Upper lobe of right lung (tissue), 1 donor: ENCODE measurements around the gene ARGFX. TPM values are rescaled to one million over a fixed set of nuclear protein-coding genes. Genes with fewer than 3 reads are reported as not detected.

Experiments used
- ATAC-seq: fragments of 200-7000 bp; cut with Tn5 transposase; one replicate; pipeline ENCODE4 v1.9.1; 2020; ENCODE audit warnings: mild to moderate bottlenecking, moderate library complexity
- DNase-seq: peaks from one replicate; pipeline ENCODE4 v3.0.0-alpha.2; 2020
- H3K27ac ChIP-seq: fragments of 200-600 bp; one replicate; pipeline ENCODE4 v1.8.0; 2022
- H3K27me3 ChIP-seq: fragments of 200-600 bp; one replicate; pipeline ENCODE4 v1.8.0; 2022; ENCODE audit warnings: mild to moderate bottlenecking
- H3K36me3 ChIP-seq: fragments of 200-600 bp; one replicate; pipeline ENCODE4 v1.8.0; 2022
- H3K4me1 ChIP-seq: fragments of 200-600 bp; one replicate; pipeline ENCODE4 v1.8.0; 2022
- H3K4me3 ChIP-seq: fragments of 200-600 bp; one replicate; pipeline ENCODE4 v1.8.0; 2022; ENCODE audit warnings: mild to moderate bottlenecking
- H3K9me3 ChIP-seq: fragments of 200-600 bp; one replicate; pipeline ENCODE4 v1.8.0; 2022
- CTCF ChIP-seq: fragments of 200-600 bp; IDR thresholded peaks from one replicate; pipeline ENCODE4 v1.8.0; 2022; ENCODE audit warnings: antibody characterized with exemption
- intact Hi-C: fragments of 100-400 bp; cut with DNase I; formaldehyde crosslinking; loops from one replicate; pipeline ENCODE4 v1.11.0; 2022
- total RNA-seq: library from RNA; stranded (reverse); fragmentation: NEBNext Ultra II Directional; extraction: Animal tissue kit (Norgen Biotek cat#: 25700); gene quantifications from one replicate; pipeline ENCODE4 v1.2.1, GENCODE V29; 2021
- donor health status: DM: no; HTN: yes; CAD: no; lungs with severe emphysema.

ARGFX gene
- total RNA-seq, 1 donor from 2014 or later, result not detected

GRCh38 chr3:121557426-121557934, 10.3 kb upstream of the ARGFX start:
- H3K27me3 ChIP-seq, result no peaks in the 10 kb centered on the region
- DNase-seq (no peak), ATAC-seq (no peak)
- H3K4me3 ChIP-seq, result no peak overlapping the region
- no peaks in the 10 kb centered on the region for H3K36me3 ChIP-seq
- no peaks in the 10 kb centered on the region for H3K4me1 ChIP-seq
- H3K9me3 ChIP-seq, result no peaks in the 10 kb centered on the region
- H3K27ac ChIP-seq, result no peak overlapping the region
- no peak for TF ChIP-seq CTCF
- intact Hi-C loops, result no loop called here

- DNase-seq (no peak), ATAC-seq (no peak)
- H3K4me3 ChIP-seq, result no peak overlapping the region
- TF ChIP-seq CTCF, result no peak
- H3K27ac ChIP-seq, result no peak overlapping the region
- no peaks in the 10 kb centered on the region for H3K9me3 ChIP-seq
- no peaks in the 10 kb centered on the region for H3K27me3 ChIP-seq
- intact Hi-C loops, result no loop called here
- H3K4me1 ChIP-seq, result no peaks in the 10 kb centered on the region
- no peaks in the 10 kb centered on the region for H3K36me3 ChIP-seq
Observed at GRCh38 chr3:121562148-121562547, 5.6 kb upstream of the ARGFX start.

- DNase-seq (no peak), ATAC-seq (no peak)
- no peaks in the 10 kb centered on the region for H3K9me3 ChIP-seq
- no peak for TF ChIP-seq CTCF
- no peak overlapping the region for H3K4me3 ChIP-seq
- H3K27ac ChIP-seq, result no peak overlapping the region
- intact Hi-C loops, result no loop called here
- no peaks in the 10 kb centered on the region for H3K36me3 ChIP-seq
- H3K4me1 ChIP-seq, result no peaks in the 10 kb centered on the region
- no peaks in the 10 kb centered on the region for H3K27me3 ChIP-seq
Observed at GRCh38 chr3:121566773-121567172, 976 bp upstream of the ARGFX start.

GRCh38 chr3:121574449-121574848, 6.7 kb downstream of the ARGFX start:
- no peaks in the 10 kb centered on the region for H3K9me3 ChIP-seq
- no peak overlapping the region for H3K27ac ChIP-seq
- no peak for DNase-seq
- no peak overlapping the region for H3K4me3 ChIP-seq
- no peaks in the 10 kb centered on the region for H3K4me1 ChIP-seq
- ATAC-seq, result no peak
- H3K36me3 ChIP-seq, result no peaks in the 10 kb centered on the region
- H3K27me3 ChIP-seq, result no peaks in the 10 kb centered on the region
- no peak for TF ChIP-seq CTCF
- intact Hi-C loops, result no loop called here

- no peaks in the 10 kb centered on the region for H3K9me3 ChIP-seq
- H3K27ac ChIP-seq, result no peak overlapping the region
- no peaks in the 10 kb centered on the region for H3K4me1 ChIP-seq
- no peaks in the 10 kb centered on the region for H3K36me3 ChIP-seq
- intact Hi-C loops, result no loop called here
- no peak for ATAC-seq
- H3K27me3 ChIP-seq, result no peaks in the 10 kb centered on the region
- DNase-seq, result no peak
- TF ChIP-seq CTCF, result no peak
- H3K4me3 ChIP-seq, result no peak overlapping the region
Observed at GRCh38 chr3:121581691-121582090, 13.9 kb downstream of the ARGFX start.

GRCh38 chr3:121584418-121584817, 16.7 kb downstream of the ARGFX start:
- H3K4me3 ChIP-seq, result no peak overlapping the region
- intact Hi-C loops, result no loop called here
- no peaks in the 10 kb centered on the region for H3K4me1 ChIP-seq
- H3K27me3 ChIP-seq, result no peaks in the 10 kb centered on the region
- ATAC-seq, result no peak
- H3K27ac ChIP-seq, result no peak overlapping the region
- no peaks in the 10 kb centered on the region for H3K36me3 ChIP-seq
- H3K9me3 ChIP-seq, result no peaks in the 10 kb centered on the region
- no peak for TF ChIP-seq CTCF
- no peak for DNase-seq
